GM06990 (cell line): ENCODE measurements around the gene TSR2.

Experiments
- DNase-seq: peaks from one replicate; pipeline ENCODE4 v3.0.0-alpha.2; 2011; ENCODE audit not compliant: insufficient read length; ENCODE audit errors: extremely low read depth
- H3K27me3 ChIP-seq: replicated peaks from 2 replicates; pipeline ENCODE4 v1.6.0; 2011; ENCODE audit warnings: low read length; ENCODE audit not compliant: control insufficient read depth, insufficient read depth
- H3K36me3 ChIP-seq: 2 replicates; pipeline ENCODE4 v1.5.1; 2011; ENCODE audit warnings: low read length; ENCODE audit not compliant: control insufficient read depth, insufficient read depth
- H3K4me3 ChIP-seq: replicated peaks from 2 replicates; pipeline ENCODE4 v1.5.1; 2011; ENCODE audit warnings: low read depth, mild to moderate bottlenecking, control low read depth, low read length
- CTCF ChIP-seq: IDR thresholded peaks from 2 replicates; pipeline ENCODE4 v1.5.1; 2011; ENCODE audit warnings: low read length, control low read depth, mild to moderate bottlenecking, inconsistent platforms; ENCODE audit not compliant: insufficient read depth, poor library complexity, severe bottlenecking

Gene TSR2

GRCh38 chrX:54447461-54447860 is 7.3 kb downstream of the TSR2 start:
- no peak for DNase-seq
- no peak for TF ChIP-seq CTCF
- no peaks in the 10 kb centered on the region; the same call in none of the 2 replicates for H3K36me3 ChIP-seq
- H3K27me3 ChIP-seq: no peaks in the 10 kb centered on the region
- no peak overlapping the region for H3K4me3 ChIP-seq

- Histone ChIP-seq H3K27me3 (no peaks in the 10 kb centered on the region), H3K4me3 (no peak overlapping the region), H3K36me3 (no peaks in the 10 kb centered on the region; the same call in 1 of the 2 replicates)
- no peak for DNase-seq
- TF ChIP-seq CTCF: no peak
Observed at GRCh38 chrX:54449929-54450328, 9.7 kb downstream of the TSR2 start.

- no peak for TF ChIP-seq CTCF
- H3K4me3 ChIP-seq: no peak overlapping the region
- H3K36me3 ChIP-seq: no peaks in the 10 kb centered on the region
- DNase-seq: no peak
- no peaks in the 10 kb centered on the region for H3K27me3 ChIP-seq
Observed at GRCh38 chrX:54452920-54453319, 12.7 kb downstream of the TSR2 start.

GRCh38 chrX:54470054-54470760 is 30.0 kb downstream of the TSR2 start:
- no peaks in the 10 kb centered on the region for H3K27me3 ChIP-seq
- TF ChIP-seq CTCF: no peak

GRCh38 chrX:54473993-54474859 is 34.0 kb downstream of the TSR2 start:
- no peak overlapping the region for H3K4me3 ChIP-seq
- no peak for DNase-seq
- TF ChIP-seq CTCF: no peak
- H3K36me3 ChIP-seq: no peaks in the 10 kb centered on the region
- no peaks in the 10 kb centered on the region for H3K27me3 ChIP-seq

More at GRCh38 chrX:54470054-54470760, 30.0 kb downstream of the TSR2 start:
- Histone ChIP-seq H3K4me3 (no peak overlapping the region), H3K36me3 (no peaks in the 10 kb centered on the region)
- DNase-seq: no peak
